AG04449 (cell line): ENCODE data around the gene SLC5A6.

ENCODE experiments used
- CTCF ChIA-PET: fragments of 350-600 bp; formaldehyde crosslinking; extraction: SDS; loops from one replicate; lab custom pipeline; 2021; ENCODE audit warnings: antibody characterized with exemption; lab: Yijun Ruan, JAX
- POLR2A ChIA-PET: fragments of 400-600, 350-600 bp; formaldehyde crosslinking; extraction: SDS; loops from one replicate; lab custom pipeline; 2020; ENCODE audit warnings: antibody characterized with exemption, inconsistent platforms; lab: Yijun Ruan, JAX
- DNase-seq: peaks from one replicate; pipeline ENCODE4 v3.0.0-alpha.2; 2010; ENCODE audit warnings: low read depth, low spot score
- H3K4me3 ChIP-seq: 2 replicates; pipeline ENCODE4 v1.5.1; 2011; ENCODE audit warnings: low read depth, mild to moderate bottlenecking, control low read depth, low read length
- CTCF ChIP-seq: IDR thresholded peaks from one replicate; pipeline ENCODE4 v1.5.1; 2011; ENCODE audit warnings: mild to moderate bottlenecking, moderate library complexity, low read length, control low read depth, inconsistent platforms; ENCODE audit not compliant: insufficient read depth; ENCODE audit errors: missing control alignments

The SLC5A6 gene

GRCh38 chr2:27233341-27233740 lies 21.3 kb upstream of the SLC5A6 start:
- ChIA-PET POLR2A (no interaction called here), CTCF (interaction anchor here (1.5 to 5.7 kb wide), 4 partner anchors 32 to 135 kb away, joined by 4 to 20 read pairs (median 11); no protein-coding TSS in a partner anchor)
- H3K4me3 ChIP-seq = no peak overlapping the region
- TF ChIP-seq CTCF = no peak
- no peak for DNase-seq

- TF ChIP-seq CTCF = no peak
- DNase-seq = no peak
- ChIA-PET CTCF (interaction anchor here (1.1 to 5.7 kb wide), 4 partner anchors 33 to 133 kb away, joined by 3 to 20 read pairs (median 8); no protein-coding TSS in a partner anchor), POLR2A (interaction anchor here (1.0 to 1.4 kb wide), 3 partner anchors 10 to 19 kb away, joined by 3 read pairs; no protein-coding TSS in a partner anchor)
- H3K4me3 ChIP-seq = no peak overlapping the region
Measured at GRCh38 chr2:27231921-27232320, 19.9 kb upstream of the SLC5A6 start.

GRCh38 chr2:27227501-27227900 lies 15.4 kb upstream of the SLC5A6 start:
- no peak for TF ChIP-seq CTCF
- CTCF ChIA-PET = no interaction called here
- no peak overlapping the region for H3K4me3 ChIP-seq
- DNase-seq = no peak
- POLR2A ChIA-PET = no interaction called here

GRCh38 chr2:27225526-27225925 lies 13.5 kb upstream of the SLC5A6 start:
- no peak overlapping the region for H3K4me3 ChIP-seq
- POLR2A ChIA-PET = no interaction called here
- CTCF ChIA-PET = interaction anchor here (0.8 to 2.3 kb wide), 3 partner anchors 11 to 126 kb away, joined by 4 to 5 read pairs (median 4); no protein-coding TSS in a partner anchor
- TF ChIP-seq CTCF = no peak
- no peak for DNase-seq

GRCh38 chr2:27223416-27223815 lies 11.3 kb upstream of the SLC5A6 start:
- ChIA-PET CTCF (no interaction called here), POLR2A (no interaction called here)
- no peak for TF ChIP-seq CTCF
- no peak overlapping the region for H3K4me3 ChIP-seq
- DNase-seq = no peak

GRCh38 chr2:27222407-27222806 lies 10.3 kb upstream of the SLC5A6 start:
- CTCF ChIA-PET = interaction anchor here (1.1 kb wide), 1 partner anchor 125 kb away, joined by 3 read pairs; no protein-coding TSS in a partner anchor
- no peak for DNase-seq
- no peak overlapping the region for H3K4me3 ChIP-seq
- POLR2A ChIA-PET = no interaction called here
- no peak for TF ChIP-seq CTCF
